ENCODE results near the gene DNASE1L1. TPM values are rescaled to one million over a fixed set of nuclear protein-coding genes. Genes with fewer than 3 reads are reported as not detected.

Gene DNASE1L1
- total and polyA plus RNA-seq, 12 donors, result 9.3 to 101 (median 45.3) TPM

DNA sequence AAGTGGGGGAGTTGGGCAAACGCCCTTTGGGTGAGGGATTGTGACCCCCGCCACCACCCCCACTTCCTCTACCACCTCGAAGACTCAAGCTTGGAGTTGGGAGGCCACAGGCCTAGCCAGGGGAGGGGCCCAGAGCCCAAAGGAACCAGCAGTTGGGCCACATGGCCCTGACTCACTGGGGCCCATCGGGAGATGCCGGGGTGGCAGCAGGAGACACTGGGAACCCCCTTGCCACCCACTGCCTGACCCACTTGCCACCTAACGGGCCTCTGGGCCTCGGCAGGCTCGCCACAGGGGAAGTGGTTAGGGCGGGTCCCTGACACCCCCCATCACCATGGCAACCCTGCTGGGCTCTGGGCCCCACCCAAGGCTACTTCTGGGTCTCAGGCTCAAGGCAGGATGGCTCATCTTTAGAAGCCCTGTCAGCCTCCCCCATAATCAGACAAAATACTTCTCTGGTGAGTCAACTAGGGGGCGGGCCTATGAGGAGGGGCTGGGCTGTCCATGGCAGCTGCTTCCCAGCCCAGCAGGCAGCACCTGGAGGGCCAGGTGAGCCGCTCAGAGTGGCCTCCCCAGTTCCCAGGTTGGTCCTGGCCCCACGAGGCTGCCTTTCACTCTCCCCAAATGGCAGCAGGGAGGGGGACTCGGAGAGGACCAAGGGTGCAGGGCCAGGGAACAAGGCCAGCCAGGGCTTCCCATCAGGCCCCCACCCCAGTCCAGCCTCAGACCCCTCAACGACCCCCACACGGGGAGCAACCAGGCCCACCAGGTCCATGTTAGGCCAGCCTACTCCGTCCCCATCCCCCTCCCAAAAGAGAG, 40.2 kb downstream of the DNASE1L1 start:
- H3K4me1 ChIP-seq (replicated peaks in 1 of 2), result peaks cover 6 to 8% of the 10 kb centered on the region in 2 donors
- WGBS, 4 donors, result 10 to 60% (median 40%) methylated on average over 1 to 15 of the region's 16 CpGs; no CpG with 5 or more reads in 1 of the 4 donors
- H3K27ac ChIP-seq, result peak overlapping the region; percentile 46 to 98 (median 89)
- peaks cover 0 to 43% of the 10 kb centered on the region in 2 donors for H3K36me3 ChIP-seq (replicated peaks in 1 of 2)
- DNase-seq, result peak; percentile 79 to 95 (median 91)
- TF ChIP-seq, protein P1, sequence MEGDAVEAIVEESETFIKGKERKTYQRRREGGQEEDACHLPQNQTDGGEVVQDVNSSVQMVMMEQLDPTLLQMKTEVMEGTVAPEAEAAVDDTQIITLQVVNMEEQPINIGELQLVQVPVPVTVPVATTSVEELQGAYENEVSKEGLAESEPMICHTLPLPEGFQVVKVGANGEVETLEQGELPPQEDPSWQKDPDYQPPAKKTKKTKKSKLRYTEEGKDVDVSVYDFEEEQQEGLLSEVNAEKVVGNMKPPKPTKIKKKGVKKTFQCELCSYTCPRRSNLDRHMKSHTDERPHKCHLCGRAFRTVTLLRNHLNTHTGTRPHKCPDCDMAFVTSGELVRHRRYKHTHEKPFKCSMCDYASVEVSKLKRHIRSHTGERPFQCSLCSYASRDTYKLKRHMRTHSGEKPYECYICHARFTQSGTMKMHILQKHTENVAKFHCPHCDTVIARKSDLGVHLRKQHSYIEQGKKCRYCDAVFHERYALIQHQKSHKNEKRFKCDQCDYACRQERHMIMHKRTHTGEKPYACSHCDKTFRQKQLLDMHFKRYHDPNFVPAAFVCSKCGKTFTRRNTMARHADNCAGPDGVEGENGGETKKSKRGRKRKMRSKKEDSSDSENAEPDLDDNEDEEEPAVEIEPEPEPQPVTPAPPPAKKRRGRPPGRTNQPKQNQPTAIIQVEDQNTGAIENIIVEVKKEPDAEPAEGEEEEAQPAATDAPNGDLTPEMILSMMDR (IDR thresholded peaks at IDR 0.05), result no peak
- peak in 1 of 2 donors; percentile 48 for TF ChIP-seq POLR2A (IDR thresholded peaks at IDR 0.05)
- intact Hi-C loops (cut with DNase I), result no loop called here
- H3K4me3 ChIP-seq, result peak overlapping the region in 2 of 4 donors; percentile 3 to 64
- H3K27me3 ChIP-seq, result no peaks in the 10 kb centered on the region
- no peaks in the 10 kb centered on the region for H3K9me3 ChIP-seq (replicated peaks in 1 of 3)

GRCh38 chrX:154367474-154368308, 41.4 kb downstream of the DNASE1L1 start:
- Histone ChIP-seq H3K36me3 (replicated peaks in 1 of 2) (peaks cover 0 to 54% of the 10 kb centered on the region in 2 donors), H3K27ac (peak overlapping the region in 4 of 5 donors; percentile 81 to 98 (median 90)), H3K4me3 (peak overlapping the region in 1 of 4 donors; percentile 64), H3K4me1 (replicated peaks in 1 of 2) (peaks cover 6 to 8% of the 10 kb centered on the region in 2 donors), H3K27me3 (no peaks in the 10 kb centered on the region), H3K9me3 (replicated peaks in 1 of 3) (no peaks in the 10 kb centered on the region)
- 48 to 90% (median 83%) methylated on average over 2 to 31 of the region's 31 CpGs for WGBS, 4 donors
- no peak for TF ChIP-seq POLR2A (IDR thresholded peaks at IDR 0.05)
- TF ChIP-seq, protein P1 (IDR thresholded peaks at IDR 0.05), result no peak
- DNase-seq, result no peak
- intact Hi-C loops (cut with DNase I), result no loop called here

- H3K9me3 ChIP-seq (replicated peaks in 1 of 3), result no peaks in the 10 kb centered on the region
- H3K4me1 ChIP-seq (replicated peaks in 1 of 2), result peaks cover 6 to 8% of the 10 kb centered on the region in 2 donors
- no peaks in the 10 kb centered on the region for H3K27me3 ChIP-seq
- 60 to 88% (median 84%) methylated on average over 1 to 11 of the region's 11 CpGs for WGBS, 4 donors
- no peak overlapping the region for H3K4me3 ChIP-seq
- intact Hi-C loops (cut with DNase I), result no loop called here
- peaks cover 0 to 65% of the 10 kb centered on the region in 2 donors for H3K36me3 ChIP-seq (replicated peaks in 1 of 2)
- no peak for TF ChIP-seq POLR2A (IDR thresholded peaks at IDR 0.05)
- TF ChIP-seq, protein P1 (IDR thresholded peaks at IDR 0.05), result no peak
- peak overlapping the region in 1 of 5 donors; percentile 3 for H3K27ac ChIP-seq
- no peak for DNase-seq
Measured at GRCh38 chrX:154366666-154367055, 42.4 kb downstream of the DNASE1L1 start.
